Subcutaneous adipose tissue (tissue), 4 donors: ENCODE results near the gene RTN4. TPM values are rescaled to one million over a fixed set of nuclear protein-coding genes. Genes with fewer than 3 reads are reported as not detected.

Experiments
- total RNA-seq, 4 donors: library from RNA; depleted of rRNA; stranded (reverse); fragments of >200 nt; gene quantifications; one replicate each; pipeline ENCODE4 v1.1.0, GENCODE V29; 2016
- TF ChIP-seq, protein P1 (sequence below): fragments of 450-650 bp; IDR thresholded peaks from one replicate; pipeline ENCODE4 v1.5.1; 2016; ENCODE audit warnings: low read depth, mild to moderate bottlenecking, control low read depth, antibody characterized with exemption, moderate library complexity

RTN4 gene
- total RNA-seq, 4 donors from 2014 or later, result 347 to 464 (median 405) TPM

- TF ChIP-seq, protein P1, sequence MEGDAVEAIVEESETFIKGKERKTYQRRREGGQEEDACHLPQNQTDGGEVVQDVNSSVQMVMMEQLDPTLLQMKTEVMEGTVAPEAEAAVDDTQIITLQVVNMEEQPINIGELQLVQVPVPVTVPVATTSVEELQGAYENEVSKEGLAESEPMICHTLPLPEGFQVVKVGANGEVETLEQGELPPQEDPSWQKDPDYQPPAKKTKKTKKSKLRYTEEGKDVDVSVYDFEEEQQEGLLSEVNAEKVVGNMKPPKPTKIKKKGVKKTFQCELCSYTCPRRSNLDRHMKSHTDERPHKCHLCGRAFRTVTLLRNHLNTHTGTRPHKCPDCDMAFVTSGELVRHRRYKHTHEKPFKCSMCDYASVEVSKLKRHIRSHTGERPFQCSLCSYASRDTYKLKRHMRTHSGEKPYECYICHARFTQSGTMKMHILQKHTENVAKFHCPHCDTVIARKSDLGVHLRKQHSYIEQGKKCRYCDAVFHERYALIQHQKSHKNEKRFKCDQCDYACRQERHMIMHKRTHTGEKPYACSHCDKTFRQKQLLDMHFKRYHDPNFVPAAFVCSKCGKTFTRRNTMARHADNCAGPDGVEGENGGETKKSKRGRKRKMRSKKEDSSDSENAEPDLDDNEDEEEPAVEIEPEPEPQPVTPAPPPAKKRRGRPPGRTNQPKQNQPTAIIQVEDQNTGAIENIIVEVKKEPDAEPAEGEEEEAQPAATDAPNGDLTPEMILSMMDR, result no peak
Measured at GRCh38 chr2:54954705-54955357, 95.4 kb downstream of the RTN4 start.

DNA sequence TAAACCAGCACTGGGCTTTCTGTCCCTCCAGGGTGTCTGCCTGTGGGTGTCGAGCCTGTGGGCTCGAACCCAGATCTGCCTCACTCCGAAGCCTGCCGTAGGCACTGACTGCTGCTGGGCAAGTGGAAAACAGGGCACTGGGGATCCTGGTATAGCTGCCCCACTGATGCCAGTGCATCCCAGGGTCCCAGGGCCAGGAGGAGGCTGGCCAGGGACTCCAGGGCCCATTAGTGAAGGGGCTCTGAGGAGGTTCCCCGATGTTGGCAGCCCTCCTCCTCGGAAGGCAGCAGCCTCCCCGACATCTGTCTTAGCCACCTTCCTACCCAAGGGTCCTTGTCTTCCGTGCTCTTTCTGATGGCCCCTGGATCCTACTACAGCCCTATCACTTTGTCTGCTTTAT is 96.1 kb downstream of the RTN4 start:
- TF ChIP-seq, protein P1, result no peak

GRCh38 chr2:54952978-54953456 is 97.2 kb downstream of the RTN4 start:
- TF ChIP-seq, protein P1, result no peak

GRCh38 chr2:54952425-54952824 is 97.8 kb downstream of the RTN4 start:
- TF ChIP-seq, protein P1, result no peak

DNA sequence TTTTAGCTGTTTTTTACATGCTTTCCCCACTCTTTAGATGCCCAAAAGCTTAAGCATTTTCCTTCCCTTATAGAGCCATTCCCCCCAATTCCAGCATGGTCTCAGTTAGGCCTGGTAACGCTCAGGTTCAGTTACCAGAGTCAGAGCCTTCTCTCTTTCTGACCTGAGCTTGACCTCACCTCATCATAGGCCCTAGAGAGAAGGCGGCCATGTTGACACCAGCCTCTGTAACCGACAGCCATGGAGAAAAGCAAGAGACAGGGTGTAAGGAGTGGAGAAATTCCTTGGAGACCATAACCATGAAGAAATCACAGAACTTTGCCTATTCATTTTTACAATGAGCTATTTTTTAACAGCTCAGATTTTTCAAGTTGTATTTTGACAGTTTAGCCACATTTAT is 99.4 kb downstream of the RTN4 start:
- TF ChIP-seq, protein P1, result no peak

DNA sequence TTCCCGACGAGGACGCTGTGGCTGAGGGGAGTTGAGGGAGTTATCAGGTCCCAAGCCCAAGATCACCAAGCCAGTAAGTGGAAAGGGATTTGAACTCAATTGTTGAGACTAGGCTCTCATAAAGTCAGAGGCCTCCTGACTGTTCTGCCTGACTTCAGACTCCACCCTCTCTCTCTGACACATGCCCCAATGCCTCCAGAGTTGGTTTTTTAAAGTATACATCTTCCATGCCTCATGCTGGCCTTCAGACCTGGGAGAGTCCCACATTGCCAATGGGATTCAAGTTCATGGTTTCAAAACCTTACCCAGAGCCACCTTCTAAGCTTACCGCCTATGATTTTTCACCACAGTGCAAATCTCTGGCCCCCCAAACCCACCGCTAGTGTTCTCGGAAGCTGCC is 100.8 kb downstream of the RTN4 start:
- TF ChIP-seq, protein P1, result no peak

DNA sequence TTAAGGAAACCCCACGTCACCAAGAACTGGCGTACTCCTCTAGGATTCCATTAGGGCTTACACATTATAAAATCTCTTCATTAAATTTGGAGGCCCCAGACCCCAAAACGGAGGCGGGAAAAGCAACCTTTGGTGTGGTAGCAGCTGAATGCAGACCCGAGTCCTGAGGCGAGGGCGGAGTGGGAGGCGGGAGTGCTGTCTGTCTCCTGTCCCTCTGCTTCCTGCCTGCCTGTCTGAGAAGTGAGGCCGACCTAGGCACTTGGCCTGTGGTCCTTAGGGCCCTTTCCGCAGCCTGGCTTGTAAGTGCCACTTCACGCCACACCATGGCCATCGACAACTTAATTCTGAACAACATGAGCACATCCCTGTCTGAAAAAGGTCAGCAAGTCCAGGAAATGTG is 102.1 kb downstream of the RTN4 start:
- TF ChIP-seq, protein P1, result no peak
